DMS114 treated with DMSO at 0.1 percent for 48 hours (cell line): ENCODE data around the gene MALRD1.

Source experiments
- DNase-seq: peaks from one replicate; lab custom pipeline; 2025; ENCODE audit not compliant: unreplicated experiment; lab: John Stamatoyannopoulos, UW

MALRD1 gene

GRCh38 chr10:19629567-19629966, 581.0 kb downstream of the MALRD1 start:
- DNase-seq = no peak

GRCh38 chr10:19634163-19634562, 585.6 kb downstream of the MALRD1 start:
- no peak for DNase-seq

GRCh38 chr10:19638182-19638895, 589.7 kb downstream of the MALRD1 start:
- DNase-seq = no peak

- no peak for DNase-seq
Measured at GRCh38 chr10:19638896-19639233, 590.3 kb downstream of the MALRD1 start.

- DNase-seq = no peak
Measured at GRCh38 chr10:19640566-19641263, 592.1 kb downstream of the MALRD1 start.

- no peak for DNase-seq
Measured at GRCh38 chr10:19651549-19651948, 602.9 kb downstream of the MALRD1 start.

DNA sequence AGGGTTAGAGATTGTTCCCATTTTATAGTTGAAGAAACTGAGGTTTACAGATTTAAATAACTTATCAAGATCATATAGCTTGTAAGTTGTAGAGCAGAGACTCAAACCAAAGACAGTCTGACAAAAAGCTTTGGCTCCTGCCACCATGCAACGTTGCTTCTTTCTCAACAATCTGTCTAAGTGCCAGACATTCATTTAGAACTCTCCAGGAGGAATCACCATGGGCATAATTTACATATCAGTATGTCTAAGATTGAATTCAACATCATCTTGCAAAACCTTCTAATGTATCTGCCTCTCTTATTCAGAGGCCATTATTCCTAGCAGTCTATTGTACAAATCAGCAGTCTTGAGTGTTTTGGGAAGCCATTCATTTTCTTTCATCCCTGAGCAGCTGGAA, 604.1 kb downstream of the MALRD1 start:
- DNase-seq = no peak

- no peak for DNase-seq
Measured at GRCh38 chr10:19653931-19654330, 605.3 kb downstream of the MALRD1 start.

- no peak for DNase-seq
Measured at GRCh38 chr10:19654576-19654975, 606.0 kb downstream of the MALRD1 start.

DNA sequence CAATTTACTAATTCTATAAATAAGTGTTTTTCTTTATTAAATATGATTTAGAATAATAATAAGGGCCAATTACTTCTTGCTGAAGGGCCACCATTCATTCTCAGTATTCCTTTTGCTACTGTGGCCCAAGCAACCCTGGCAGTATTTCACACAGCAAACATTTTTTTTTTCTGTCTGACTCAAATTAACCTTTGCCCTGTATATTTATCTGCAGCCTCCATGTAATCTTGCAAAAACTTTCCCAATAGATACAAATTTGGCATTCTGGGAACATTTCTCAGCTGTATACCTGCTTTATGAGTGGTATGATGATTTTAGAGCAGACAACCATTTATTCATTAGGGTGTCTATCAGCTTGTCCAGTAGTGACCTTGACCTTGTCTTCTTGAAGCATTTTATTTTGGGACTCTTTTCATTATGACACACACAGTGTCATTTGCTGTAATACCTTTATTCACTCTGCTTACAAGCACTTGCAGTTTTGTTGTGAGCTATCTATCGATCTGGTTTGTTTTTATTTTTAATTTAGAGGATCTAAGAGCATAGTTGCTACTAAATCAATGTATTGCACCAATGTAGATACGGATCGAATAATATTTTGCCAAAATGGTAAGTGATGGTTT, 607.9 kb downstream of the MALRD1 start:
- no peak for DNase-seq

DNA sequence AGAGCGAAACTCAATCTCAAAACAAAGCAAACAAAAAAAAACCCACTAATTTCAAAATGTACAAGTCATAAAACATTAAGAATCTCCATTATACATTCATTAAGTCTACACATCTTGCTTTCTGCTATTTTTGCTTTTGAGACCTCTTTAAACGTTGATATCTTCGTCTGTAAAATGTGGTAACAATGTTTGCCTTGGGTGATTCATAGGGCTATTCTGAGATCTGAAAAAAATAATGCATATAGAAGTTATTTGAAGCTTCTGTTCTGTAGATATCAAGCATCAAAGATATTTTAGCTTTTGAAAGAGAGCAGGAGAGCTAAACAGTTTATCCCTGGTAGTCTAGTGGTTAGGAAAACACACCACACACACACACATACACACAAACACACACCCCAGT, 609.5 kb downstream of the MALRD1 start:
- DNase-seq = no peak

GRCh38 chr10:19658622-19659233, 610.1 kb downstream of the MALRD1 start:
- DNase-seq = no peak

GRCh38 chr10:19659920-19660655, 611.5 kb downstream of the MALRD1 start:
- no peak for DNase-seq

DNA sequence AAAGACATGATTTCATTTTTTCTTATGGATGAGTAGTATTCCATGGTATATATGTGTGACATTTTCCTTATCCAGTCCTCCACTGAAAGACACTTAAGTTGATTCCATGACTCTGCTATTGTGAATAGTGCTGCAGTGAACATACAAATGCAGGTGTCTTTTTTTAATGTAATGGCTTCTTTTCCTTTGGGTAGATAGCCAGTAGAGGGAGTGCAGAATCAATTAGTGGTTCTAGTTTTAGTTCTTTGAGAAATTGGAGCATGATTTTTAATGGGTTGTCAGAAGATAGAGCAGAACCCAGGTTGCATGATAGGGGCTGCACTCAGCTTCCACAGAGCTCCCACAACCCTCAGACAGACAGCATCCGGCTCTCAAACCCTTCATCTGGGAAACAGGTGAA, 614.7 kb downstream of the MALRD1 start:
- no peak for DNase-seq

DNA sequence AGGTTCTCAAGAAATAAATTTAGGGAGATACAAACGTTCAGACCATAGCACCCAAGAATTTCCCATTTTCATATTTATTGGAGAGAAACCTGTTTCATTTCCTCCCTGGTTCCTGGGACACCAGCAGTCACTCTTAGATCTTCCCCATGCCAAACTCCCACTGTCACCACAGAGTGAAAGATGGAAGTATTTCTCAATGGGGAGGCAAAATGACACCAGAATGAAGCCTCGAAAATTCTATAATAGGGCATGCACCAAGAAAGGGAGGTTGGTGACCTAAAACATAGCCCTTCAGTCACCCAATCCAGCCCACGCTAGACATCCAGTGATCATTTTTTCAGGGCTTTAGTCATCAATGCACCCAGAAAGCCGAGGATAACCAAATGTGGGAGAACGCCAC, 619.5 kb downstream of the MALRD1 start:
- no peak for DNase-seq

DNA sequence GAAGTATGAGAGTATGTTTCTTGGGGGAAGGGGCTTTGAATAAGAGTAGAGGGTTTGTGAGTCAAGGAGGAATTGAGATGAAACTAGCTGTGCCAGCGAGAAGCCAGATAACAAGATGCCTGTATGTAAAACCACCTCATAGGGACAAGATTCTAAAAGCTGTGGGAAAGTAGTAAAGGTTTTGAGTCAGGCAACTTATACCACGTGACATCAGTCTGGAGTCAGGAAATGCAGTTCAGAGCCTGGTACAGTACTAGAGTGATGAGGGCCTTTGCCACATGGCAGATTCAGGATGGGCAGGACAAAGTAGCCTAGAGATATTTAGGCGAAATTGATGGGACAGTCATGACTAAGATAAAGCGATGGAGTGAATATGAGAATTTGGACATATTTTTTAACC, 627.5 kb downstream of the MALRD1 start:
- no peak for DNase-seq

- DNase-seq = no peak
Measured at GRCh38 chr10:19683356-19683755, 634.8 kb downstream of the MALRD1 start.

DNA sequence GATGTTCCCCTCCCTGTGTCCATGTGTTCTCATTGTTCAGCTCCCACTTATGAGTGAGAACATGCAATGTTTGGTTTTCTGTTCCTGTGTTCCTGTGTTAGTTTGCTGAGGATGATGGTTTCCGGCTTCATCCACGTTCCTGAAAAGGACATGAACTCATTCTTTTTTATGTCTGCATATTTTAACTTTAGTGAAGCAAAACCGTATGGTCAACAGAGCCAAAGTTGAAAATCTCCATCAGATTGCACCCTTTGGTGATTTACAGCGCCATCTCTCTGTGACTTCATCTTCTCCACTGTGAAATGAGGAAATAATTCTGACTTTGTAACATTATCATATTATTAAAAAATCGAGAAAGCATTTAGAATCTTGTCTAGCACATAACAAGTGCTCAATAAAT, 635.4 kb downstream of the MALRD1 start:
- no peak for DNase-seq

DNA sequence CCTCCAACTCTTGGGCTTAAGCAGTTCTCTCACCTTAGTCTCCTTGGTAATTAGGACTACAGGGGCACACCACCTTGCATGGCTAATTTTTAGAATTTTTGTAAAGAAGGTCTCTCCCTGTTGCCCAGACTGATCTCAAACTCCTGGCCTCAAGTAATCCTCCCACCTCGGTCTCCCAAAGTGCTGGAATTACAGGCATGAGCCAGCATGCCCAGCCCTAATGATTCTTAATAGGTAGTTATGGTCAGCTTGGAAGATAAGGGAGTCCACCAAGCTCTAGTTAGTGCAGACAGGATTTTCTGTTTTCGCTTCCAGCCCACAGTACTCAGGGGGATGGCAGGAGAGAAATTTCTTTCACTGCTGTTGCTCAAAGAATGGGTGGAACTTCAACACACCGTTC, 639.7 kb downstream of the MALRD1 start:
- DNase-seq = no peak

GRCh38 chr10:19689231-19689630, 640.6 kb downstream of the MALRD1 start:
- no peak for DNase-seq

GRCh38 chr10:19699299-19699698, 650.7 kb downstream of the MALRD1 start:
- no peak for DNase-seq
